H9 (cell line): ENCODE results near the gene KCNC2. TPM values are rescaled to one million over a fixed set of nuclear protein-coding genes. Genes with fewer than 3 reads are reported as not detected.

Source experiments
- DNase-seq: peaks from one replicate; pipeline ENCODE4 v3.0.0-alpha.2; 2017
- H2AFZ ChIP-seq: one replicate; pipeline ENCODE4 v1.6.1; 2013; ENCODE audit warnings: mild to moderate bottlenecking, low read length, control low read depth, moderate library complexity
- H2AK5ac ChIP-seq: 2 replicates; pipeline ENCODE4 v1.6.1; 2013; ENCODE audit warnings: low read length, control low read depth, mixed read lengths; ENCODE audit not compliant: insufficient read length
- H2BK120ac ChIP-seq: one replicate; pipeline ENCODE4 v1.6.1; 2013; ENCODE audit warnings: low read depth, mild to moderate bottlenecking, low read length, control low read depth, inconsistent platforms; ENCODE audit not compliant: poor library complexity, severe bottlenecking
- H2BK12ac ChIP-seq: 2 replicates; pipeline ENCODE4 v1.6.1; 2013; ENCODE audit warnings: low read length, control low read depth, mixed read lengths, low read depth; ENCODE audit not compliant: insufficient read length
- H2BK15ac ChIP-seq: 2 replicates; pipeline ENCODE4 v1.6.1; 2013; ENCODE audit warnings: low read depth, low read length, control low read depth
- H2BK20ac ChIP-seq: one replicate; pipeline ENCODE4 v1.6.1; 2013; ENCODE audit warnings: low read depth, mild to moderate bottlenecking, low read length, control low read depth, inconsistent platforms; ENCODE audit not compliant: poor library complexity, severe bottlenecking
- H2BK5ac ChIP-seq: 2 replicates; pipeline ENCODE4 v1.6.1; 2013; ENCODE audit warnings: low read length, control low read depth, mixed read lengths; ENCODE audit not compliant: insufficient read length
- H3K14ac ChIP-seq: 2 replicates; pipeline ENCODE4 v1.6.1; 2013; ENCODE audit warnings: low read length, control low read depth; ENCODE audit not compliant: insufficient read depth
- H3K18ac ChIP-seq: 2 replicates; pipeline ENCODE4 v1.6.1; 2013; ENCODE audit warnings: low read depth, mild to moderate bottlenecking, mixed read lengths, low read length, control low read depth; ENCODE audit not compliant: insufficient read length
- H3K23ac ChIP-seq: 2 replicates; pipeline ENCODE4 v1.6.1; 2013; ENCODE audit warnings: low read length, control low read depth, mixed read lengths, low read depth; ENCODE audit not compliant: insufficient read length
- H3K23me2 ChIP-seq: 2 replicates; pipeline ENCODE4 v1.6.1; 2013; ENCODE audit warnings: low read depth, mild to moderate bottlenecking, mixed read lengths, low read length, control low read depth; ENCODE audit not compliant: insufficient read length, poor library complexity, severe bottlenecking
- H3K27ac ChIP-seq: 2 replicates; pipeline ENCODE4 v1.5.1; 2013; ENCODE audit warnings: low read length, control low read depth, mixed read lengths, low read depth; ENCODE audit not compliant: insufficient read length
- H3K27me3 ChIP-seq: 2 replicates; pipeline ENCODE4 v1.6.1; 2013; ENCODE audit warnings: low read length, control low read depth, inconsistent platforms; ENCODE audit not compliant: insufficient read depth
- H3K4ac ChIP-seq: 2 replicates; pipeline ENCODE4 v1.6.1; 2013; ENCODE audit warnings: low read depth, mild to moderate bottlenecking, control low read depth, inconsistent platforms, low read length, moderate library complexity
- H3K4me1 ChIP-seq: 2 replicates; pipeline ENCODE4 v1.6.1; 2013; ENCODE audit warnings: low read length, control low read depth, inconsistent platforms; ENCODE audit not compliant: insufficient read depth
- H3K4me2 ChIP-seq: 2 replicates; pipeline ENCODE4 v1.6.1; 2013; ENCODE audit warnings: low read length, control low read depth, mixed read lengths; ENCODE audit not compliant: insufficient read length, insufficient read depth
- H3K56ac ChIP-seq: 2 replicates; pipeline ENCODE4 v1.6.1; 2013; ENCODE audit warnings: low read depth, mild to moderate bottlenecking, mixed read lengths, low read length, control low read depth; ENCODE audit not compliant: insufficient read length
- H3K79me1 ChIP-seq: 2 replicates; pipeline ENCODE4 v1.6.1; 2013; ENCODE audit warnings: low read depth, mild to moderate bottlenecking, moderate library complexity, low read length, control low read depth, inconsistent platforms; ENCODE audit not compliant: insufficient read depth, poor library complexity, severe bottlenecking
- H3K79me2 ChIP-seq: 2 replicates; pipeline ENCODE4 v1.6.1; 2013; ENCODE audit warnings: low read length, control low read depth, inconsistent platforms; ENCODE audit not compliant: insufficient read depth
- H3K9ac ChIP-seq: 2 replicates; pipeline ENCODE4 v1.6.1; 2013; ENCODE audit warnings: low read length, control low read depth, mixed read lengths; ENCODE audit not compliant: insufficient read length; ENCODE audit errors: extremely low read depth
- H3K9me3 ChIP-seq: one replicate; pipeline ENCODE4 v1.6.1; 2013; ENCODE audit warnings: low read depth, low read length, inconsistent platforms; ENCODE audit not compliant: control insufficient read depth
- H3T11ph ChIP-seq: one replicate; pipeline ENCODE4 v1.6.1; 2013; ENCODE audit warnings: mild to moderate bottlenecking, low read length, control low read depth, inconsistent platforms
- H4K20me1 ChIP-seq: one replicate; pipeline ENCODE4 v1.6.1; 2013; ENCODE audit not compliant: control insufficient read depth, insufficient read length, insufficient read depth
- H4K5ac ChIP-seq: 2 replicates; pipeline ENCODE4 v1.6.1; 2013; ENCODE audit warnings: low read depth, mild to moderate bottlenecking, mixed read lengths, low read length, control low read depth; ENCODE audit not compliant: insufficient read length
- H4K8ac ChIP-seq: replicated peaks from 2 replicates; pipeline ENCODE4 v1.6.1; 2013; ENCODE audit warnings: low read length, control low read depth, mixed read lengths, low read depth; ENCODE audit not compliant: insufficient read length
- H4K91ac ChIP-seq: 2 replicates; pipeline ENCODE4 v1.6.1; 2013; ENCODE audit warnings: low read depth, mild to moderate bottlenecking, moderate library complexity, mixed read lengths, low read length, control low read depth; ENCODE audit not compliant: insufficient read length
- H3K27ac Mint-ChIP-seq, 3 experiments: 2 replicates in 2 of 3; 3 replicates in 1 of 3; pipeline ENCODE4 v1.8.0; 2020 to 2021; ENCODE audit warnings: mixed read lengths in 3 of 3, mild to moderate bottlenecking in 1 of 3, moderate library complexity in 1 of 3
- H3K27me3 Mint-ChIP-seq: 2 replicates; pipeline ENCODE4 v1.8.0; 2021; ENCODE audit warnings: low read depth, mild to moderate bottlenecking, moderate library complexity, mixed read lengths
- H3K36me3 Mint-ChIP-seq, 3 experiments: 2 replicates in 2 of 3; 3 replicates in 1 of 3; pipeline ENCODE4 v1.8.0; 2020 to 2021; ENCODE audit warnings: low read depth in 3 of 3, mixed read lengths in 3 of 3; ENCODE audit not compliant: insufficient read depth in 1 of 3
- H3K4me1 Mint-ChIP-seq, 2 experiments: 2 replicates each; pipeline ENCODE4 v1.8.0; 2020; ENCODE audit warnings: mixed read lengths in 2 of 2
- H3K4me3 Mint-ChIP-seq, 2 experiments: 2 replicates in 1 of 2; 3 replicates in 1 of 2; pipeline ENCODE4 v1.8.0; 2020 to 2021; ENCODE audit warnings: mild to moderate bottlenecking in 2 of 2, mixed read lengths in 2 of 2, moderate library complexity in 1 of 2
- H3K9me3 Mint-ChIP-seq, 2 experiments: 2 replicates in 1 of 2; 3 replicates in 1 of 2; pipeline ENCODE4 v1.8.0; 2020; ENCODE audit warnings: mild to moderate bottlenecking in 2 of 2, mixed read lengths in 2 of 2, moderate library complexity in 1 of 2
- CTCF ChIP-seq: fragments of 200-600 bp; sonication (generic); conservative IDR thresholded peaks from 3 replicates; pipeline ENCODE4 v1.8.0; 2021; ENCODE audit warnings: antibody characterized with exemption, mild to moderate bottlenecking
- WGBS: extraction: QIAGEN DNeasy Blood & Tissue Kit; methylation state at CpG from one replicate; pipeline ENCODE4 v1.1.7; 2013; ENCODE audit warnings: missing lambda C conversion rate, low lambda C conversion rate, mixed read lengths; ENCODE audit not compliant: insufficient read length; ENCODE audit errors: extremely low coverage; 5-methylcytosine and 5-hydroxymethylcytosine counted together
- total RNA-seq: library from RNA; stranded (reverse); gene quantifications from 2 replicates; pipeline ENCODE4 v1.2.1, GENCODE V29; 2021

The KCNC2 gene
- total RNA-seq, 1 experiment from 2014 or later, result not detected

- no peak overlapping the region for H4K5ac ChIP-seq
- H3K4me2 ChIP-seq, result no peak overlapping the region
- H4K8ac ChIP-seq, result no peak overlapping the region
- TF ChIP-seq CTCF, result peak; percentile 39; the same call in 2 of the 3 replicates
- Mint-ChIP-seq H3K9me3 (no peaks in the 10 kb centered on the region), H3K27ac (no peak overlapping the region; a peak in 1 of 7 replicates), H3K36me3 (no peaks in the 10 kb centered on the region), H3K4me3 (no peak overlapping the region), H3K27me3 (no peaks in the 10 kb centered on the region), H3K4me1 (no peaks in the 10 kb centered on the region)
- WGBS, result no CpG with 5 or more reads among the region's 1 CpG
- no peaks in the 10 kb centered on the region for H3K9me3 ChIP-seq
- no peak overlapping the region for H3K23ac ChIP-seq
- no peak overlapping the region for H4K91ac ChIP-seq
- no peaks in the 10 kb centered on the region for H3K23me2 ChIP-seq
- no peak overlapping the region for H3K18ac ChIP-seq
- DNase-seq, result no peak
- no peaks in the 10 kb centered on the region for H3K79me2 ChIP-seq
- no peaks in the 10 kb centered on the region for H4K20me1 ChIP-seq
- H2BK20ac ChIP-seq, result no peak overlapping the region
- no peak overlapping the region for H3K56ac ChIP-seq
- no peak overlapping the region for H3T11ph ChIP-seq
- H3K79me1 ChIP-seq, result no peaks in the 10 kb centered on the region
- H2BK15ac ChIP-seq, result no peak overlapping the region
- H2AFZ ChIP-seq, result no peak overlapping the region
- no peak overlapping the region for H3K4ac ChIP-seq
- H3K27me3 ChIP-seq, result no peaks in the 10 kb centered on the region
- no peaks in the 10 kb centered on the region for H3K4me1 ChIP-seq
- H3K14ac ChIP-seq, result no peak overlapping the region
- H2BK12ac ChIP-seq, result no peak overlapping the region
- no peak overlapping the region for H2BK120ac ChIP-seq
- no peak overlapping the region for H2BK5ac ChIP-seq
- H3K9ac ChIP-seq, result no peak overlapping the region
- no peak overlapping the region for H2AK5ac ChIP-seq
- H3K27ac ChIP-seq, result no peak overlapping the region
Measured at GRCh38 chr12:75087654-75088053, 122.0 kb downstream of the KCNC2 start.
